Tongue (tissue), 2 donors: ENCODE data around the gene C10orf90. TPM values are rescaled to one million over a fixed set of nuclear protein-coding genes. Genes with fewer than 3 reads are reported as not detected.

Source experiments
- DNase-seq: peaks from one replicate; pipeline ENCODE4 v3.0.0-alpha.2; 2015
- total RNA-seq: library from RNA; depleted of rRNA; stranded (reverse); fragments of >200 nt; gene quantifications from one replicate; pipeline ENCODE4 v1.2.3, GENCODE V29; 2014

C10orf90 gene
- total RNA-seq, 1 donor from 2014 or later = 3.8 TPM

GRCh38 chr10:126634911-126635310 lies 35.6 kb downstream of the C10orf90 start:
- DNase-seq = no peak

GRCh38 chr10:126634347-126634746 lies 36.1 kb downstream of the C10orf90 start:
- no peak for DNase-seq

GRCh38 chr10:126632705-126633104 lies 37.8 kb downstream of the C10orf90 start:
- DNase-seq = no peak

- DNase-seq = no peak
Measured at GRCh38 chr10:126629925-126630624, 40.4 kb downstream of the C10orf90 start.

GRCh38 chr10:126628746-126629145 lies 41.7 kb downstream of the C10orf90 start:
- no peak for DNase-seq

- DNase-seq = no peak
Measured at GRCh38 chr10:126621846-126622245, 48.6 kb downstream of the C10orf90 start.

- no peak for DNase-seq
Measured at GRCh38 chr10:126618466-126618865, 52.0 kb downstream of the C10orf90 start.

- no peak for DNase-seq
Measured at GRCh38 chr10:126617733-126618132, 52.8 kb downstream of the C10orf90 start.

- no peak for DNase-seq
Measured at GRCh38 chr10:126617208-126617607, 53.3 kb downstream of the C10orf90 start.

GRCh38 chr10:126616737-126617136 lies 53.8 kb downstream of the C10orf90 start:
- no peak for DNase-seq

- peak; percentile 27 for DNase-seq
Measured at GRCh38 chr10:126611303-126611702, 59.2 kb downstream of the C10orf90 start.

GRCh38 chr10:126609566-126609965 lies 60.9 kb downstream of the C10orf90 start:
- no peak for DNase-seq

GRCh38 chr10:126599949-126600682 lies 70.4 kb downstream of the C10orf90 start:
- DNase-seq = no peak

- DNase-seq = peak; percentile 45
Measured at GRCh38 chr10:126598009-126598408, 72.5 kb downstream of the C10orf90 start.

GRCh38 chr10:126597211-126597610 lies 73.3 kb downstream of the C10orf90 start:
- no peak for DNase-seq

GRCh38 chr10:126596472-126597016 lies 73.9 kb downstream of the C10orf90 start:
- no peak for DNase-seq

- no peak for DNase-seq
Measured at GRCh38 chr10:126595160-126595559, 75.3 kb downstream of the C10orf90 start.

GRCh38 chr10:126593968-126594701 lies 76.4 kb downstream of the C10orf90 start:
- no peak for DNase-seq

GRCh38 chr10:126592901-126593300 lies 77.6 kb downstream of the C10orf90 start:
- no peak for DNase-seq

GRCh38 chr10:126588024-126588423 lies 82.5 kb downstream of the C10orf90 start:
- no peak for DNase-seq

GRCh38 chr10:126586878-126587277 lies 83.6 kb downstream of the C10orf90 start:
- no peak for DNase-seq

GRCh38 chr10:126586128-126586527 lies 84.4 kb downstream of the C10orf90 start:
- peak; percentile 52 for DNase-seq
